Endothelial cell of umbilical vein (primary cell): ENCODE measurements around the gene NKAP. TPM values are rescaled to one million over a fixed set of nuclear protein-coding genes. Genes with fewer than 3 reads are reported as not detected.

Experiments
- BruUV-seq: library from RNA; stranded (reverse); fragments of 400-500 nt; replicated peaks from 2 replicates; lab custom pipeline; 2021; lab: Mats Ljungman, UMichigan
- CTCF ChIA-PET: fragments of 300-600, 350-600 bp; sonication (Branson Sonifier 250); formaldehyde crosslinking; loops from one replicate; lab custom pipeline; 2021; ENCODE audit warnings: antibody characterized with exemption, inconsistent platforms; lab: Charles Lee
- POLR2A ChIA-PET: fragments of 300-600, 350-600 bp; sonication (Branson Sonifier 250); formaldehyde crosslinking; loops from one replicate; lab custom pipeline; 2021; ENCODE audit warnings: antibody characterized with exemption, inconsistent platforms; lab: Charles Lee
- DNase-seq: peaks from one replicate; pipeline ENCODE4 v3.0.0-alpha.2; 2011; ENCODE audit warnings: low read depth, low spot score
- FAIRE-seq: peaks from 2 replicates; lab custom pipeline; 2011; peaks lifted over from hg19 to GRCh38; lab: Jason Lieb, UNC
- H2AFZ ChIP-seq: 2 replicates; pipeline ENCODE4 v1.6.0; 2012; ENCODE audit warnings: low read depth, low read length, control low read depth, inconsistent platforms
- H3K27ac ChIP-seq: 2 replicates; pipeline ENCODE4 v1.5.1; 2011; ENCODE audit warnings: low read depth, mild to moderate bottlenecking, control low read depth, low read length, moderate library complexity; ENCODE audit not compliant: insufficient read depth
- H3K27me3 ChIP-seq, 2 experiments: 2 replicates each; pipeline versions ENCODE4 v1.6.0 to v1.6.1; 2011; ENCODE audit warnings: low read length in 2 of 2, mixed read lengths in 1 of 2; ENCODE audit not compliant: control insufficient read depth in 2 of 2, insufficient read depth in 2 of 2
- H3K36me3 ChIP-seq, 2 experiments: 2 replicates in 1 of 2; 3 replicates in 1 of 2; pipeline ENCODE4 v1.5.1; 2011; ENCODE audit warnings: low read length in 2 of 2, mild to moderate bottlenecking in 1 of 2, moderate library complexity in 1 of 2; ENCODE audit not compliant: control insufficient read depth in 2 of 2, insufficient read depth in 2 of 2; ENCODE audit errors: extremely low read depth in 1 of 2
- H3K4me1 ChIP-seq: 3 replicates; pipeline ENCODE4 v1.5.1; 2011; ENCODE audit warnings: mild to moderate bottlenecking, low read length; ENCODE audit not compliant: control insufficient read depth, insufficient read depth; ENCODE audit errors: extremely low read depth
- H3K4me2 ChIP-seq: 2 replicates; pipeline ENCODE4 v1.6.1; 2011; ENCODE audit warnings: low read length, control low read depth, mixed read lengths; ENCODE audit not compliant: insufficient read depth
- H3K4me3 ChIP-seq, 3 experiments: fragments of 200-600 bp in 1 of 3; sonication (generic), shearing (Covaris generic) in 1 of 3; replicated peaks in 1 of 3; 2 replicates each; pipeline ENCODE4 v1.5.1; 2011 to 2016; ENCODE audit warnings: control low read depth in 3 of 3, low read length in 3 of 3, mild to moderate bottlenecking in 2 of 3, inconsistent platforms in 1 of 3, low read depth in 1 of 3, moderate library complexity in 1 of 3; ENCODE audit not compliant: insufficient read depth in 1 of 3
- H3K79me2 ChIP-seq: 2 replicates; pipeline ENCODE4 v1.6.0; 2012; ENCODE audit warnings: low read length, inconsistent platforms; ENCODE audit not compliant: control insufficient read depth, insufficient read depth
- H3K9ac ChIP-seq: replicated peaks from 2 replicates; pipeline ENCODE3; 2011; ENCODE audit warnings: low read length, control low read depth; ENCODE audit not compliant: insufficient read depth; ENCODE audit errors: extremely low read depth
- H3K9me1 ChIP-seq: replicated peaks from 3 replicates; pipeline ENCODE4 v1.6.0; 2011; ENCODE audit warnings: mild to moderate bottlenecking, low read length; ENCODE audit not compliant: control insufficient read depth, insufficient read depth; ENCODE audit errors: extremely low read depth
- H3K9me3 ChIP-seq: replicated peaks from 2 replicates; pipeline ENCODE4 v1.5.1; 2012; ENCODE audit warnings: low read length, inconsistent platforms; ENCODE audit not compliant: control insufficient read depth, insufficient read depth
- H4K20me1 ChIP-seq: replicated peaks from 2 replicates; pipeline ENCODE3; 2011; ENCODE audit warnings: mild to moderate bottlenecking, low read length; ENCODE audit not compliant: control insufficient read depth, insufficient read depth; ENCODE audit errors: extremely low read depth
- CTCF ChIP-seq, 2 donors: IDR thresholded peaks; 1 replicate in 1 of 2; 2 replicates in 1 of 2; pipeline ENCODE4 v1.5.1; 2011; ENCODE audit warnings: low read length in 2 of 2, mild to moderate bottlenecking in 2 of 2, moderate library complexity in 2 of 2, control low read depth in 1 of 2, inconsistent platforms in 1 of 2, low read depth in 1 of 2; ENCODE audit not compliant: insufficient read depth in 1 of 2; ENCODE audit errors: extremely low read depth in 1 of 2
- EZH2 ChIP-seq: IDR thresholded peaks from 2 replicates; pipeline ENCODE4 v1.6.1; 2012; ENCODE audit warnings: borderline replicate concordance, low read depth, mild to moderate bottlenecking, moderate library complexity, low read length, inconsistent platforms; ENCODE audit not compliant: severe bottlenecking
- FOS ChIP-seq: IDR thresholded peaks from 2 replicates; pipeline ENCODE4 v1.6.1; 2011; ENCODE audit warnings: mild to moderate bottlenecking, low read length, moderate library complexity, borderline replicate concordance; ENCODE audit not compliant: insufficient read depth
- GATA2 ChIP-seq: IDR thresholded peaks from 2 replicates; pipeline ENCODE4 v1.7.0; 2011; ENCODE audit warnings: low read depth, mild to moderate bottlenecking, moderate library complexity, mixed read lengths, low read length; ENCODE audit not compliant: insufficient read length, insufficient read depth
- JUN ChIP-seq: IDR thresholded peaks from 2 replicates; pipeline ENCODE4 v1.6.1; 2011; ENCODE audit warnings: borderline replicate concordance, low read depth; ENCODE audit not compliant: insufficient read length, insufficient read depth
- MAX ChIP-seq: IDR thresholded peaks from 2 replicates; pipeline ENCODE4 v1.6.1; 2011; ENCODE audit not compliant: insufficient read depth, insufficient read length
- MYC ChIP-seq: IDR thresholded peaks from one replicate; pipeline ENCODE4 v1.6.1; 2011; ENCODE audit warnings: mild to moderate bottlenecking, low read depth, low read length
- POLR2A ChIP-seq: IDR thresholded peaks from 2 replicates; pipeline ENCODE4 v1.6.1; 2012; ENCODE audit warnings: low read depth, mild to moderate bottlenecking, control low read depth, low read length
- POLR2AphosphoS5 ChIP-seq: IDR thresholded peaks from 2 replicates; pipeline ENCODE4 v1.6.1; 2012; ENCODE audit warnings: low read depth, mild to moderate bottlenecking, control low read depth, low read length, moderate library complexity; ENCODE audit not compliant: insufficient read depth
- dilution Hi-C: fragments of 300-500 bp; cut with MboI; formaldehyde crosslinking; loops from one replicate; pipeline ENCODE4 v1.15.0; 2019; ENCODE audit warnings: low sequenced_read_pairs; ENCODE audit not compliant: extremely low pct_ligation_motif_present
- intact Hi-C: fragments of 100-400 bp; cut with micrococcal nuclease; formaldehyde crosslinking; loops from one replicate; pipeline ENCODE4 v1.10.0; 2022
- polyA plus RNA-seq, 4 experiments: library from polyadenylated mRNA; depleted of rRNA in 3 of 4; stranded (reverse) in 3 of 4; unstranded in 1 of 4; fragments of >200 nt; gene quantifications; 2 replicates each; pipeline versions ENCODE4 v1.2.1 to v1.2.3, GENCODE V29; 2011 to 2012; ENCODE audit warnings: missing spikeins in 1 of 4
- total RNA-seq: library from RNA; stranded (reverse); gene quantifications from 2 replicates; pipeline ENCODE4 v1.2.3, GENCODE V29; 2021

NKAP gene
- total and polyA plus RNA-seq, 2 donors (not counting 3 experiments of a cell fraction or from before 2014, with no cell fraction given), result 2.2 to 8.0 TPM

GRCh38 chrX:119954374-119954773 is 10.8 kb upstream of the NKAP start:
- H3K9ac ChIP-seq, result no peak overlapping the region
- no TSS peak for BruUV-seq
- intact Hi-C loops, result no loop called here
- H4K20me1 ChIP-seq, result no peaks in the 10 kb centered on the region
- H3K36me3 ChIP-seq, result no peaks in the 10 kb centered on the region
- H3K9me1 ChIP-seq, result no peaks in the 10 kb centered on the region
- H3K27ac ChIP-seq, result no peak overlapping the region
- FAIRE-seq (peak; percentile 55), DNase-seq (no peak)
- no peak overlapping the region for H2AFZ ChIP-seq
- no peak overlapping the region for H3K4me2 ChIP-seq
- TF ChIP-seq CTCF (IDR thresholded peaks at IDR 0.05; ENCODE audit: extremely low read depth in 1 of 2, insufficient read depth in 1 of 2, low read depth in 1 of 2, low read length in 2 of 2) (no peak), POLR2A (no peak), JUN (no peak), POLR2AphosphoS5 (no peak), MAX (no peak), EZH2 (no peak), GATA2 (no peak), MYC (no peak), FOS (no peak)
- ChIA-PET POLR2A (no interaction called here), CTCF (no interaction called here)
- no peaks in the 10 kb centered on the region for H3K9me3 ChIP-seq
- H3K4me3 ChIP-seq, result no peak overlapping the region
- no peaks in the 10 kb centered on the region for H3K27me3 ChIP-seq
- dilution Hi-C loops, result no loop called here
- H3K79me2 ChIP-seq, result no peaks in the 10 kb centered on the region
- H3K4me1 ChIP-seq, result no peaks in the 10 kb centered on the region
